Activated CD4-positive, alpha-beta T cell treated with anti-CD3 and anti-CD28 coated beads, Interleukin-2, amount 10 ng/mL, durations not matched to agents 7 days and 5 days (primary cell): ENCODE data around the gene SMURF2. TPM values are rescaled to one million over a fixed set of nuclear protein-coding genes. Genes with fewer than 3 reads are reported as not detected.
"Not testable (repeated sequence)": the region's sequence is repeated elsewhere in the genome, so short reads cannot be mapped to it uniquely, and the experiment has no call there.

Experiments used
- CTCF ChIA-PET: fragments of 350-600 bp; sonication (Branson Sonifier 250); formaldehyde crosslinking; loops from one replicate; lab custom pipeline; 2021; ENCODE audit warnings: antibody characterized with exemption; lab: Charles Lee
- POLR2A ChIA-PET: fragments of 350-600 bp; sonication (Branson Sonifier 250); formaldehyde crosslinking; loops from one replicate; lab custom pipeline; 2021; ENCODE audit warnings: antibody characterized with exemption; lab: Charles Lee
- DNase-seq: peaks from one replicate; pipeline ENCODE4 v3.0.0-alpha.2; 2020
- H3K27ac Mint-ChIP-seq: one replicate; pipeline ENCODE4 v1.8.0; 2021; ENCODE audit warnings: mild to moderate bottlenecking, moderate library complexity, mixed read lengths
- H3K27me3 Mint-ChIP-seq: one replicate; pipeline ENCODE4 v1.8.0; 2021; ENCODE audit warnings: mixed read lengths
- H3K36me3 Mint-ChIP-seq: one replicate; pipeline ENCODE4 v1.8.0; 2021; ENCODE audit warnings: low read depth, mixed read lengths
- H3K4me1 Mint-ChIP-seq: one replicate; pipeline ENCODE4 v1.8.0; 2021; ENCODE audit warnings: mixed read lengths
- H3K4me3 Mint-ChIP-seq: one replicate; pipeline ENCODE4 v1.8.0; 2021; ENCODE audit warnings: mild to moderate bottlenecking, moderate library complexity, mixed read lengths
- H3K9me3 Mint-ChIP-seq: one replicate; pipeline ENCODE4 v1.8.0; 2021; ENCODE audit warnings: mixed read lengths
- total RNA-seq, 2 experiments: library from RNA; stranded (reverse); gene quantifications; one replicate each; pipeline ENCODE4 v1.2.3, GENCODE V29; 2021

The SMURF2 gene
- total RNA-seq, 2 experiments from 2014 or later: 17.4 to 18.2 TPM

GRCh38 chr17:64686705-64687104 is 24.6 kb upstream of the SMURF2 start:
- ChIA-PET CTCF (interaction anchor here (1.0 kb wide), 1 partner anchor 156 kb away, joined by 4 read pairs; no protein-coding TSS in a partner anchor), POLR2A (no interaction called here)
- Mint-ChIP-seq H3K4me1 (peaks cover 1% of the 10 kb centered on the region), H3K36me3 (no peaks in the 10 kb centered on the region), H3K27ac (no peak overlapping the region), H3K9me3 (no peaks in the 10 kb centered on the region), H3K4me3 (no peak overlapping the region), H3K27me3 (no peaks in the 10 kb centered on the region)
- DNase-seq: no peak

DNA sequence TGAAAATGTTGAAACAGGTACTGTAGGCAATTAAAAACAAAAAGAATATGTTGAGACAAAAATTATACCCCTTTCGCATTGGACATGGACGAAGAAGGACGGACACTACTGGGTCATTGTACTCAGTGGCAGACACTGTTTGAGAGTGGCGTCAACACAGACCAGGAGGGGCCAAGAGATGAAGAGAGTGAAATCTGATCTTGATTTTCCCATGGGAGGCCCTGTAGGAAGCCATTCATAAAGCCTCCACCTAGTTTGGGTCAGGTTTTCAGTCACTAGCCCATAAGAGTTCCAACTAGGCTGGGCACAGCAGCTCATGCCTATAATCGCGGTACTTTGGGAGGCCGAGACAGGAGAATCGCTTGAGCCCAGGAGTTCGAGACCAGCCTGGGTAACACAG is 23.6 kb upstream of the SMURF2 start:
- peaks cover 1% of the 10 kb centered on the region for H3K4me1 Mint-ChIP-seq
- ChIA-PET POLR2A (no interaction called here), CTCF (interaction anchor here (1.0 kb wide), 1 partner anchor 155 kb away, joined by 4 read pairs; no protein-coding TSS in a partner anchor)
- H3K36me3 Mint-ChIP-seq: no peaks in the 10 kb centered on the region
- no peak overlapping the region for H3K4me3 Mint-ChIP-seq
- H3K27me3 Mint-ChIP-seq: no peaks in the 10 kb centered on the region
- no peak overlapping the region for H3K27ac Mint-ChIP-seq
- DNase-seq: no peak
- no peaks in the 10 kb centered on the region for H3K9me3 Mint-ChIP-seq

DNA sequence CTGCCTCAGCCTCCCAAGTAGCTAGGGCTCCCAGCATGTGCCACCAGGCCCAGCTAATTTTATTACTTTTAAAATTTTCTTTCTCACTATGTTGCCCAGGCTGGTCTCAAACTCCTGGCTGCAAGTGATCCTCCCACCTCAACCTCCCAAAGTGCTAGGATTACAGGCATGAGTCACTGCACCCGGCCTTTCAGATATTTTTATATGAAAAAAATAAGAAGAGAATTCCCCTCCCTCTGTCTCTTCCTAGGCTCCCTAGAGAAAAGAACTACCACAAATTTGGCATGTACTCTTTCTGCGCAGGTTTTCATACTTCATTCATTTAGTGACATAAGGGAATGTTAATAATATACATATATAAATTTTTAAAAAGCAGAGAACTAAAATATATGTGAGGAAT is 21.7 kb upstream of the SMURF2 start:
- H3K4me1 Mint-ChIP-seq: peaks cover 1% of the 10 kb centered on the region
- no peaks in the 10 kb centered on the region for H3K36me3 Mint-ChIP-seq
- ChIA-PET POLR2A (no interaction called here), CTCF (no interaction called here)
- H3K4me3 Mint-ChIP-seq: no peak overlapping the region
- DNase-seq: no peak
- no peak overlapping the region for H3K27ac Mint-ChIP-seq
- no peaks in the 10 kb centered on the region for H3K9me3 Mint-ChIP-seq
- no peaks in the 10 kb centered on the region for H3K27me3 Mint-ChIP-seq

- Mint-ChIP-seq H3K27me3 (no peaks in the 10 kb centered on the region), H3K4me3 (no peak overlapping the region), H3K36me3 (no peaks in the 10 kb centered on the region), H3K9me3 (no peaks in the 10 kb centered on the region), H3K4me1 (peaks cover 1% of the 10 kb centered on the region), H3K27ac (no peak overlapping the region)
- POLR2A ChIA-PET: no interaction called here
- DNase-seq: no peak
- CTCF ChIA-PET: no interaction called here
Measured at GRCh38 chr17:64682261-64683181, 20.4 kb upstream of the SMURF2 start.

DNA sequence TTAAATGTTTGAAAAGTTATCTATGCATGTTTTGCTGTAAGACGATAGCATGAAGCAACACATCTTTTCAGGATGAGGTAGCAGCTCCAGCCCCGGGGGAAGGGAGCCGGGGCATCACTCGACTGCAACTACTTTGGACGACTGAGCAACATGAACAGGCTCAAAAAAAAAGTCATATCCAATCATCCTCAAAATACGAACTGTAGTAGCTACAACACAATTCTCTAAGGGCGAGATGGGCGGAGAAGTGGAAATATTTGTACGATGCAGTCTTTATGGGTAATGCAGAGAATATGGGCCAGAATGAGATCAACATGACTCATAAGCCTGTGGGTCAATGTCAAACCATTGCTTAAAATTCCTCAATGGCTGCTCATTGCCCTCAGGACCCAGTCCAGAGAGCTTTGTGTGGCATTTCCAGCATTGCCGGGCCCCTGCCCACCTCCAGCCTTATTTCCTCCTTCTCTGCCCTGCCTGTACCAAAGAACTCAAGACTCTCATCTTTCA is 17.7 kb upstream of the SMURF2 start:
- CTCF ChIA-PET: interaction anchor here (0.9 to 1.2 kb wide), 2 partner anchors 9 to 133 kb away, joined by 3 to 5 read pairs; no protein-coding TSS in a partner anchor
- H3K9me3 Mint-ChIP-seq: no peaks in the 10 kb centered on the region
- no peak overlapping the region for H3K4me3 Mint-ChIP-seq
- peaks cover 1% of the 10 kb centered on the region for H3K4me1 Mint-ChIP-seq
- H3K36me3 Mint-ChIP-seq: no peaks in the 10 kb centered on the region
- POLR2A ChIA-PET: no interaction called here
- H3K27ac Mint-ChIP-seq: no peak overlapping the region
- no peak for DNase-seq
- no peaks in the 10 kb centered on the region for H3K27me3 Mint-ChIP-seq

DNA sequence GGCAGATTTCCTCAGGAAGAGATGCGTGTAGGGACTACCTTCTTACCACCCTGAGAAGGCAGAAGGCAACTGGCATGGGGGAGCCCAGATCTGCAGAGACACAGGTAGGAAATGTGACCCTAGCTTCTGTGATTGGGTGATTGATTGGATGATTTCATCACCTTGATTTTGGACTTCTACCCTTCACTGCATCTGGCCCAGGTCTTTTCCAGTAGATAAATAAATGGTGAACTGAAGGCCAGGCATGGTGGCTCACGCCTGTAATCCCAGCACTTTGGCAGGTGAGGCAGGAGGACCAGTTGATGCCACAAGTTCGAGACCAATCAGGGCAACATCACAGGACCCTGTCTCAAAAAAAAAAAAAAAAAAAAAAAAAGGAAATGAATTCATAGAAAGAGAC is 14.7 kb upstream of the SMURF2 start:
- Mint-ChIP-seq H3K27ac (no peak overlapping the region), H3K36me3 (no peaks in the 10 kb centered on the region), H3K4me3 (no peak overlapping the region), H3K9me3 (no peaks in the 10 kb centered on the region), H3K27me3 (no peaks in the 10 kb centered on the region), H3K4me1 (no peaks in the 10 kb centered on the region)
- DNase-seq: no peak
- CTCF ChIA-PET: interaction anchor here (0.8 kb wide), 1 partner anchor 8 kb away, joined by 4 read pairs; no protein-coding TSS in a partner anchor
- POLR2A ChIA-PET: interaction anchor here (0.6 kb wide), 1 partner anchor 8 kb away, joined by 3 read pairs; no protein-coding TSS in a partner anchor

- H3K4me3 Mint-ChIP-seq, DNase-seq, H3K27ac Mint-ChIP-seq, H3K27me3 Mint-ChIP-seq, H3K9me3 Mint-ChIP-seq, POLR2A ChIA-PET, H3K4me1 Mint-ChIP-seq, H3K36me3 Mint-ChIP-seq: not testable (repeated sequence)
- CTCF ChIA-PET: interaction anchor here (0.6 to 1.2 kb wide), 2 partner anchors 15 to 18 kb away, joined by 3 read pairs; no protein-coding TSS in a partner anchor
Measured at GRCh38 chr17:64670843-64671590, 8.9 kb upstream of the SMURF2 start.

DNA sequence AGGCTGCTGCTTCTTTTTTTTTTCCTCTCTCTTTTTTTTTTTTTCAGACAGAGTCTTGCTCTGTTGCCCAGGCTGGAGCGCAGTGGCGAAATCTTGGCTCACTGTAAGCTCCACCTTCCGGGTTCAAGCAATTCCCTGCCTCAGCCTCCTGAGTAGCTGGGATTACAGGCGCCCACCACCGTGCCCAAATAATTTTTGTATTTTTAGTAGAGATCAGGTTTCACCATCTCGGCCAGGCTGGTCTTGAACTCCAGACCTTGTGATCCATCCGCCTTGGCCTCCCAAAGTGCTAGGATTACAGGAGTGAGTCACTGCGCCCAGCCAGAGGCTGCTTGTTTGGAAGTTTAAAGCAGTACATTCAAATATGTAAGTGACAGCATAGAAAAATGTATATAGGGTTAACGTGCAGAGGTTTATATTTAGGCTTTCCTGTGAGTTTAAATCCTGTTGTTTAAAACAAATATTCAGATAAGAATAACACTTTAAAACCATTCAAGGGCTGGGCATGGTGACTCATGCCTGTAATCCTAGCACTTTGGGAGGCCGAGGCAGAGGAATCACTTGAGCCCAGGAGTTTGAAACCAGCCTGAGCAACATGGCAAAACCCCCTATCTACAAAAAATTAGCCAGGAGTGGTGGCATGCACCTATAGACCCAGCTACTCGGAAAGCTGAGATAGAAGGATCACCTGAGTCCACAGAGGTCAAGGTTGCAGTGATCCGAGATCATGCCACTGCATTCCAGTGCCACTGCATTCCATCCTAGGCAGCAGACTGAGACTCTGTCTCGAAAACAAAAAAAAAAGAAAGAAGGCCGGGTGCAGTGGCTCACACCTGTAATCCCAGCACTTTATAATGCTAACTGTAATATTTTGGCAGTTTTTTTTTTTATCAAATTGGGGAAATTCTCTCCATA is 6.0 kb upstream of the SMURF2 start:
- DNase-seq, H3K9me3 Mint-ChIP-seq, POLR2A ChIA-PET, H3K27me3 Mint-ChIP-seq, H3K27ac Mint-ChIP-seq, H3K4me3 Mint-ChIP-seq, H3K4me1 Mint-ChIP-seq, H3K36me3 Mint-ChIP-seq: not testable (repeated sequence)
- CTCF ChIA-PET: interaction anchor here (0.6 to 0.8 kb wide), 2 partner anchors 9 to 191 kb away, joined by 3 to 4 read pairs; no protein-coding TSS in a partner anchor

- POLR2A ChIA-PET, H3K9me3 Mint-ChIP-seq, CTCF ChIA-PET, DNase-seq, H3K4me3 Mint-ChIP-seq, H3K27ac Mint-ChIP-seq, H3K36me3 Mint-ChIP-seq, H3K27me3 Mint-ChIP-seq: not testable (repeated sequence)
- peaks cover 21% of the 10 kb centered on the region for H3K4me1 Mint-ChIP-seq
Measured at GRCh38 chr17:64664299-64664981, 2.3 kb upstream of the SMURF2 start.

- H3K36me3 Mint-ChIP-seq, CTCF ChIA-PET, H3K27ac Mint-ChIP-seq, H3K9me3 Mint-ChIP-seq, H3K27me3 Mint-ChIP-seq, H3K4me3 Mint-ChIP-seq, POLR2A ChIA-PET, DNase-seq: not testable (repeated sequence)
- H3K4me1 Mint-ChIP-seq: peaks cover 24% of the 10 kb centered on the region
Measured at GRCh38 chr17:64663836-64664235, 1.7 kb upstream of the SMURF2 start.

DNA sequence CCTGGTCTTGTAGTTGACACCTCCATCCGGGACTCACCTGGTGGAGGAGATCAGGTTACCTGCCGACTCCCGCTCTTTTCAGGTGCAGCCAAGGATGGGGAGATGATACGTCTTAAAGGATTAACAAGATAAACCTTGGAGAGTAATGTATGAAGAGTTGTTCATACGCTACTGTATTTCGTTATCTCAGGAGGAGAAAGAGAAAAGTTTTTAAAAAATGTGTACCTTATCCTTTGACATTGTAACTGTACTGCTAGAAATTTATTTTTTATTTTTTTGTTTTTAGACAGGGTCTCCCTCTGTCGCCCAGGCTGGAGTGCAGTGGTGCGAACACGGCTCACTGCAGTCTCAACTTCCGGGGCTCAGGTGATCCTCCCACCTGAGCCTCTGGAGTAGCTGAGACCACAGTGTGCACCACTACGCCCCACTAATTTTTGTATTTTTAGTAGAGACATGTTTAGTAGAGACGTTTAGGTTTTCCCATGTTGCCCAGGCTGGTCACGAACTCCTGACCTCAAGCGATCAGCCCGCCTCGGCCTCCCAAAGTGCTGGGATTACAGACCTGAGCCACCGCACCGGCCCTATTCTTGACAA is 764 bp upstream of the SMURF2 start:
- peaks cover 4% of the 10 kb centered on the region for H3K36me3 Mint-ChIP-seq
- H3K4me1 Mint-ChIP-seq: peaks cover 29% of the 10 kb centered on the region
- no peak for DNase-seq
- CTCF ChIA-PET: interaction anchor here (1.0 kb wide), 1 partner anchor 16 kb away, joined by 3 read pairs; no protein-coding TSS in a partner anchor
- peak overlapping the region; percentile 85 for H3K4me3 Mint-ChIP-seq
- no peaks in the 10 kb centered on the region for H3K27me3 Mint-ChIP-seq
- no peaks in the 10 kb centered on the region for H3K9me3 Mint-ChIP-seq
- H3K27ac Mint-ChIP-seq: peak overlapping the region; percentile 76
- POLR2A ChIA-PET: no interaction called here
